ENCODE data around the gene THSD4.

Gene THSD4

DNA sequence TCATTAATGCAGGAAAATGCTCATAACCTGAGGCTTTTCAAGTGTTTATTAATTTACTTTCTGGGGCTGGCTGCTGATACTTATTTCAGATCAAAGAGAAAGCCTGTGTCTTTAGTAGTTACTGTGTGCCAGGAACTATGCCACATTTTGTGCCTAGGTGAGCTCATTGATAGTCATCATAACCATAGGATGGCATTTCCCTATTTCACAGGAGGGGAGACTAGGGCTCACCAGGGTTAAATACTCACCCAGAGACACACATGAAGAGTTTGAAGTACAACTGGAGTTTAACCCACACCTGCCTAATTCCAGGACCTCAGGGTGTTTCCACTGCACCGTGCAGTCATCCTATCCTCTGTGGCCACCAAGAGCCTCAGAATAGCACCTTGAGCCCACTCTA lies 430.7 kb downstream of the THSD4 start:
- no peak for DNase-seq (ENCODE audit: low spot score)

DNA sequence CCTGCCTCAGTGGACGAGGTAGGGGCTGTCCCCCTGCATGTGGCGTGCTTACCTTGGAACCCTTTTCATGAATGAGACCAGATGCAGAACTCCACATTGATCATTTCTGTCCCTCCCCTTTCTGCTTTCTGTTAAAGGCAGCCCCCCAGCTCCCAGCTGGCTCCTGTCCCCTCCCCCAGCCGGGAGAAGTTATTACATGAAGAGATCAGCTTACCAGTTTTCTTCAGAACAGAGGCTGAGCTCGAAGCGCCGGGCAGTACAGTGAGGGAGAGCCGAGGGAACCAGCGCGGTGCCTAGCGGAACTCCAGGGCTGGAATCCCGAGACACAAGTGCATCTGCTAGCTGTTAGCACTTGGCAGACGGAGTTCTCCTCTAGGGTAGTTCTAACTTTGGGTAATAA lies 431.7 kb downstream of the THSD4 start:
- DNase-seq (ENCODE audit: low spot score), result no peak

DNA sequence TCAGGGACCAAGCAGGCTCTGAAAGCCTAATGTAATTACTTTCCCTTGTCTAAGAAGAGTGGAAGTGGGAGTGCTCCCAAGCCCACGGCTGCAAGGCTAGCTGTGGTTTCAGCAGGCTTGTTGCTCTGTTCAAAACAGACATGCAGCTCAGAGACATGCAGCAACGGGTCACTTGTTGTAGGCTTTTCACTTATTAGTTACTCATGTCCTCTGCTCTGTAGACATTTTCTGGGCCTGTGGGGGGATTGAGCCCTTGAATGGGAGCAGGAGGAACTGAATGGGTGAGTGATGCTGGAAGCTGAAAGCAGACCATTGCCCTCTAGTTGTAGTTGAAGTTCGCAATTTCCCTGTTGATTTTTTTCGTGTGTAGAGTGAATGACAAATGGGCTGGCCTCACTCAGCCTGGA lies 433.1 kb downstream of the THSD4 start:
- no peak for DNase-seq (ENCODE audit: low spot score)

DNA sequence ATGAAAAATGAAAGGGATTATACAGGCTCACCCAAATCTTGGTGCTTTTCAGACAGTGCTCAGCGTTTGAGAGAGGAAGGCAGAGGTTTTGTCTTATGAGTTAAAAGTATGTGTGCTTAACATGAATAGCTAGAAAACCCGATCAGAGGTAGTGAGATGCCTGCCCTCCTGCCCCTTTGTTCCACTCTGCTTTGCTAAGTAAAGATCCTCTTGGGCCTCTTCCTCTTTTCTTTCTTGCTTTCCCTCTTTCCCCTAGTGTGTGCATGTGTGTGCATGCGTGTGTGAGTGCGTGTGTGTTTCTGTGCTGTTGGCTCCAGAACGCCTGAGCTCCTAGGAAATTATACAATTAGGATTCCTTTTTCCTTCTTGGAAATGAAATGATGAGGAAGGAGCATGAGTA lies 433.8 kb downstream of the THSD4 start:
- DNase-seq (ENCODE audit: low spot score), result no peak

DNA sequence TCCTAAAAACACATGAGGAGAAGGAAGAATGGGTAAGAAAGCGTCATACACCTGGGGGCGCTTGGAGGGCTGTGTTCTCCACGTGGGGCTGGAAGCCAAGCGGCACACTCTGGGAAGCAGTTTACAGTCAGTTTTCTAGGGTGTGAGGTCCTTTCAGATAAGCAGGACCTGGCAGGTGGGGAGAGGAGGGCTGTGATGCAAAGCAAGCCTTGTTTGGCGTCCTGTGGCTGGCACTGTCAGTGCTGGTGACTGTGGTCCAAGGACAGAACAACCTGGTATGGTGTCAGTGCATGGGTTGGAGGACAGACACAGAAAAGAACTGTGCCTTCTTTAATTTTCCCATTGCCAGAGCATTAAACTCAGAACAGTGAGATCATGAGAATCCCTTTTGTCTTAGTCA lies 434.4 kb downstream of the THSD4 start:
- DNase-seq (ENCODE audit: low spot score), result no peak

DNA sequence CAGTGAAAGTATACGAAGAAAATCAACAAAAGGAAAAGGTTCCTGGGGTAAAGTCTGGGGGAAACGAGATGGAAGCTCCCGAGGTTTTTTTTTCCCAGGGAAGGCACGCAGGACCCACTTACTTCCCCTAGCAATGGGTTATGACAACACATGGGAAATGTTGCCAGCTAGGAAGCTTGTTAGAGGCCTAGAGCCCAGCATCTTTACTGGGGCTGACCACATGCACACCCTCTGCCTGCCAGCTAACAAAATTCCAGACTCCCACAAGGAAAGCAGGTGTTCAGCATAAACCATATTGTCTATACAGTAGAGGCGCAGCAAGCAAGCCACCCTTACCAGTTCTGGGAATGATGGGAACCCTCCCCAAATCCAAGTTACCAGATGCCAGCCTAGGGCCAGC lies 436.3 kb downstream of the THSD4 start:
- no peak for DNase-seq (ENCODE audit: low spot score)

DNA sequence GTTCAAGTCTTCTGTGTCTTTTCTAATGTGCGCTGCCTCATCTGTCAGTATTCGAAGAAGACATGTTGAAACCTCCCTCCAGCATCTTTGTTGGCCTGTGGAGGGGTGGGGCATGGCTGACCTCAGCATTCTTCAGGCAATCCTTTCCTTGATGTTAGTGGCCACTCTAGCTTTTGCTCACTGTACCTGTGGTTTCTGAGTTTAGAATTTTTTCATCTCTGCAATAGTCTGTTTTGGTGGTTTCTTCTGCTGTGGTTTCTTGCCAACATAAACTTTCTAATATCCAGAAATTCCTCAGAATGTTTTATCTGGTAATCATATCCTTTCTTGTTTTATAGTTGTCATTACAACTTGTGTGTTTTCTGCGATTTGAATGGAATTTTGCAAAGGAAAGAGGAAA lies 443.8 kb downstream of the THSD4 start:
- DNase-seq (ENCODE audit: low spot score), result no peak

DNA sequence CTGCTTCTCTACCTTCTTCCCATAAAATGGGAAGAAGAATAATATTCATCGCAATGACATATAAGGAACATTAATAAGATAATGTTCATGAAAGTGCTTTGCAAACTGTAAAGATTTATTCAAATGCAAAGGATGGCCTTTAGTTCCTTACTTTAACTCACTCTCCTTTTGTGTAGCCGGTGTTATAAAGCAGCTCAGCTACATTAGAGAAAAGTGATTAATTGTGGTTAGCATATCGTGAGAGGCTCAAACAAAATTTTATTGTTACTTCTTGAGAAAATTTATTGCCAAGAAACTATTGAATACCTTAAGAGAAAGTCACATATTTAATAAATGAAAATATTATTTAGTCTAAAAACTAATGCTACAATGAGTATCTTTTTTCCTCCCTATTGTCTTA lies 444.3 kb downstream of the THSD4 start:
- no peak for DNase-seq (ENCODE audit: low spot score)

DNA sequence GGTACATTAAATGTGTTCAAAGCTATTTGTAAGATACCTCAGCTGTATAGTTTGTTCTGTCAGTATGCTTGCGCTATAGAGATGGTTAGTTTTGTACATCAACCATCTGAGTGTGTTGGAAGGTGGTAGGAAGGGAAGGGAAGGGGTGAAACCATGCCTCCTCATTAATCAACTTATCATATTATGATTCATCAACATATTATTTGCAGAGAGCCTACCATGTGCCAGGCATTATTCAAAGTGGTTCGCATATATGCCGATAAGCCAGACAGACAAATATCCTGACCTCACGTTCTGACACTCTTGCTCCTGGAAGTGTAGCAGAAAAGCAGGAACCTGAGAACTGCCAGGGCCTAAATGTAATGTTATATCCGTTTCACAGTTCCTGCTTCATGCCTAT lies 447.0 kb downstream of the THSD4 start:
- DNase-seq (ENCODE audit: low spot score), result no peak

DNA sequence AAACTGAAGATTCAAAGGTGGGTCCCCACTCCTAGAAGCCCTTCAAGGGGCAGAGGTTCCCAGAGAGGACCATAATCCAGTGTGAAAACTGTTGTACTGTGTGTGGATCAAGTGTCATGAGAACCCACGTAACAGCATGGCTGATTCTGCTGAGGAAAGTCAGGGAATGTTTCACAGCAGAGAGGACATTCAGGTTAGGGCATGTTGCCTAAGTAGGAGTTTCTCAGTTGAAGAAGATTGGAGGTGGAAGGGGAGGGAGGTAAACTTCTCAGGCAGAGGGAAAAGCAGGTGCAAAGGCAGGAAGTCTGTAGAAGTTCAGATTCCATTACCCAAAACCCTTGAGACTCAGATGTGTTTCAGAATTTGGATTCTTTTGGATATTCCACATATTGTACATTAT lies 448.9 kb downstream of the THSD4 start:
- DNase-seq (ENCODE audit: low spot score), result no peak

DNA sequence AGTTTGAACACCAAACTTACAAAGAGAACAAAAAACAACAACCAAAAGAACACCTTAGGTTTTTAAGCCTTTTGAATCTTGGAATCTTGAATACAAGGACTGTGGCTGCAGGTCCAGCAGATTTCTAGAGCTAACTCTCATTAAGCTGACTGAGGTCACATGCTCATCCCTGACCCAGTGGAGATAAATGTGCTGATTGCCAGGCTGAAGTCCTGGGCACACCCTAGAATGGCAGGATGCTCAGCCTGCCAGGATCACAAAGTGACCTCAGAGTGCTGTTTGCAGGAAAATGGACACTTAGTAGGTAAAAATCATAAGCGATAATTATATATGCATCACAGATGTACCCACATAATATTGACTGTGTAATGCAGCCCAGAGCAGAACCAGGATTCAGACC lies 449.7 kb downstream of the THSD4 start:
- DNase-seq (ENCODE audit: low spot score), result no peak

DNA sequence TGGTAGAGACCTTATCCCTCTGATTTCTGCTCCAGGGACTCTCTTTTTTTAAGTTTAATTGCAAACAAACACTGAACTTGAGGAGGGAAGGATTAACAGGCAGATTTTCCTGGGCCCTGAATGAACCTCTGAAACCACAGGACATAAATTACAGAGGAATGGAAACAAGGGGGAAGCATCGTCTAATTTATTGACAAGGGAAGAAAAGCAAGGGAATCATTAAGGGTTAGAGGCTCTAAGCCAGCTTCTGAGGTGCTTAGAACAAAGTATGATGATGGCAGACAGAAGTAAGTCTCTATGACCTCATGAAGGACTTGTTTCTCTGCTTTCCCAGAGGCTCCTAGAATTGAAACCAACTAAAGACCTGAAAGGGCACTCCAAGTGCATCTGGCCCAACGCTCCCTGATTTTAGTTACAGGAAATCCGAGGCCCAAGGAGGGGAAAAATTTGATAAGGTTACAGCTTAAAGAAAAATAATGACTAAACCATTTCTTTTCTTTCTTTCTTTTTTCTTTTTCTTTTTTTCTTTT lies 450.4 kb downstream of the THSD4 start:
- DNase-seq (ENCODE audit: low spot score), result no peak

DNA sequence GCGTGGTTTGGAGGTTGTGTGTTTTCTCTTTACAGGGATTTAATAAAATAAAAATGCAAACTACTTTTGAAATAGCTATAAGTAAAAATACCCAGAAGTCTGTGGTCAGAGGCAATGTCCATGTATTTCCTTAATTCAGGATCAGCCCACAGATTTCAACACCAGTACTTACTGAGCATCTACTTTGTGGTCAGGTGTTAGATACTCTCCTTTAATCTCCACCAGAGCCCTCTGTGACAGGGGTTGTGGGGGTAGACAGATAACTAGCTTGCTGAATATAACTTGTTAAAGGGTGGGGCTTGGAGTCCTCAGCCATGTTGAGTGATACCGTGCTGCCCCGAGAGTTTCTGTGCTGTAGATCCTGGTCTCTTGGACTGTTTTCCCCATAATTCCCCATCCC lies 451.0 kb downstream of the THSD4 start:
- DNase-seq (ENCODE audit: low spot score), result no peak

DNA sequence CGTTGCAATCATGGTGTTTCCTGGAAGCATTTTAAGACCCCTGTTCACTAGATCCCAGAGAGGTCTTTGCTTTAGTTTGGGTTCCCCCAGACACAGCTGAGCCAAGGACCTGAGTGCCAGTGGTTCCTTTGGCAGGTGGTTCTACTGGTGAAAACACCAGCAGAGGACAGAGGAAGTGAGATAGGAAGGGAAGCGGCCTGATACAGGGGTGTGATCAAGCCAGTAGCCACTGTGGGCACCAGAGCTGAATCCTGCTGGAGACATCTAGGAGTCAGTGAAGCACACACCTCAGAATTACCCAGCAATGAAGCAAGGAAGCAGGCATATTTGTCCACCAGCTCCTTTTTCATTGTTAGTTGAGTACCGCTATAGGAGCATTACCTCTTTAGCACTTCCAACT lies 451.9 kb downstream of the THSD4 start:
- no peak for DNase-seq (ENCODE audit: low spot score)

DNA sequence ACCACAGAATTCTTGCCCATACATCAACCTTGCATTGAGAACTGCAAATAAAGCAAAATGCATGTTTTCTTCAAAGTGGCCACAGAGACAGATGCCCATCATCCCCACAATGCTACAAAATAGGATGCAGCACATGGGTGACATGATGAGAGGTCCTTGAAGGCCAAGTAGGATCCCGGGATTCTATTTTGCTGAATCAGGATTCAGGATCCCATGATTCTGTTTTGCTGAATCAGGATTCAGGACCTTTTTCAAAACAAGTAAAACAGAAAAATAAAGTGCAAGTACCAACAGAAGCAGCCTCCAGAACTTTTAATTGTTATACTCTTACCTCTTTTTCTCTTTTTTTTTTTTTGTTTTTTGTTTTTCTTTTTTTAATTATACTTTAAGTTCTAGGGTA lies 453.0 kb downstream of the THSD4 start:
- DNase-seq (ENCODE audit: low spot score), result no peak

DNA sequence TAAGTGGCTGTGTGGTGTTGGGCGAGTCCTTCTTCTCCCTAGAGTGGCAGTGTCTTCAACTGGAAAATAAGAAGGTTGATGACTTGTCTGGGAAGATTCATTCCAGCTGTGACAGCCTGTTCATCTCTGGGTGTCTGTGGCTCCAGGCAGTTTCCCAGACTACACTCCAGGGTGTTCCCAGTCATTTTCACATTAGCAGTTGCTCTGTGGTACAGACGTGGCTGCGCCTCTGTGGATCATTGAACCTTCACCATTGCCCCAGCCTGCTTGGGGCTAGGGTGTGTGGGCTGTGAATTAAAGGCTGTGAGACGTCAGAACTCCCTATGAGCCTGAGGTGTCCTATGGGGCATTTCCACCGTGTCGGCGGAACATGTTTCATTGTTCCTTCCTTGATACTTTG lies 455.5 kb downstream of the THSD4 start:
- DNase-seq (ENCODE audit: low spot score), result no peak

DNA sequence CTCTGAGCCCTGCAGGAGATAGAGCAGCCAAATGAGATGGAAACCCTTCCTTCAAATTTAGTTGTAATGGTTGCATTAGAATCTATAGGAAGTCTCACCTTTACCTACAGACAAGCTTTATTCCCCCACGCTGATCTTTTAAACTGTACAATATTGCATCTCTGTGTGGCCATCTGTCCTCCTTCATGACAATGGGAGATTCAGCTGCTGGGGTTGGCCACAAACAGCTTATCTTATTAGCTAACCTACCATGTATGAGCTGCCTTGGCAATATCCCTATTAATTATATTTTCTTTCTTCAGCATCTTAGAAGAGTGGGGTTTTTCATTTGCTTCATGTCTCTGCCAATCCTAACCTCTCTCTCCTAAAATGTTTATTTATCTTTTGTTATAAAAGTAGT lies 456.4 kb downstream of the THSD4 start:
- no peak for DNase-seq (ENCODE audit: low spot score)

DNA sequence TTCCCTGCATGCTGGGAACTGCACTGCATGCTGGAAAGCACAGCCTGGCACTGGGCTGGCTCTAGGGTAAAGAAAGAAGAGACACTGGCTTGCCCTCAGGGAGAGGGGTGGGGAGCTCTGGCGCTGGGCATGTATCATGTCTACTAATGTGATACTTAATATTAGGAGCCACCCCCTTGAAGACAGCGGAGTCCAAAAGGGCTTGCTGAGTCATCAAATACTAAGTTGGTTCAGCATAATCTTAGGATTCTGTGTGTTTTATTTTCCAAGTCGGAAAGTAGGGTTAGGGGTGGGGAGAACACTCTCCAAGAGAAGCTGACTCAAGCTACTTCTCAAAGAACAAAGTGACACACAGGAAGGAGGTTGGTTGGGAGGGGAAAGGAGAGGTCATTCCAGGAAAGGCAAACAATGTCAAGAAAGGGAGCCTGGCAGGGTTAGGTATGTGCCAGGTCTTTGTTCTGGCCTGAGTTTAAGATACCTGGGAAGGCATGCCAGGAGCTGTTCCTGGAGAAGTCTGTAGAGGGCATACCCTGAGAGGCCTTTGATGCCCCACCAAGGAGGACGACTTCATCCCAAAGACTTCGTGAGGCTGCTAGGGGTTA lies 457.3 kb downstream of the THSD4 start:
- no peak for DNase-seq (ENCODE audit: low spot score)

DNA sequence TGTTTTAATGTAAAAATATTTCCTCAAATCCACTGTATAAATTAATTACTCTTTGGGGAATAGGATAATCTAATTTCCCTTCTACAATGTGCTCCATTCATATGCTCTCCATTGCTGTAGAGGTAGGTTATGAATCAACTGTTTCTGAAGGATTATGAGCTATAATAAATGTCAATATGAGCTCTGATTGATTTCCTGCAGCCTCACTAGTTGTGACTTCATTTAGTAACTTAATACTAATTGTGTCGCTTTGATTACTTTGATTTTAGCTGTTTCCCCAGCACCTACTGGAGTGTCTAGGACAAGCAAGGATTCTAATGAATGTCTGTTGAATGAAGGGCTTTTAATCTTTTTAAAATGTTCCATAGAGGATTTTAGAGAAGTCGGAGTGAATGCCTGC lies 458.3 kb downstream of the THSD4 start:
- no peak for DNase-seq (ENCODE audit: low spot score)

DNA sequence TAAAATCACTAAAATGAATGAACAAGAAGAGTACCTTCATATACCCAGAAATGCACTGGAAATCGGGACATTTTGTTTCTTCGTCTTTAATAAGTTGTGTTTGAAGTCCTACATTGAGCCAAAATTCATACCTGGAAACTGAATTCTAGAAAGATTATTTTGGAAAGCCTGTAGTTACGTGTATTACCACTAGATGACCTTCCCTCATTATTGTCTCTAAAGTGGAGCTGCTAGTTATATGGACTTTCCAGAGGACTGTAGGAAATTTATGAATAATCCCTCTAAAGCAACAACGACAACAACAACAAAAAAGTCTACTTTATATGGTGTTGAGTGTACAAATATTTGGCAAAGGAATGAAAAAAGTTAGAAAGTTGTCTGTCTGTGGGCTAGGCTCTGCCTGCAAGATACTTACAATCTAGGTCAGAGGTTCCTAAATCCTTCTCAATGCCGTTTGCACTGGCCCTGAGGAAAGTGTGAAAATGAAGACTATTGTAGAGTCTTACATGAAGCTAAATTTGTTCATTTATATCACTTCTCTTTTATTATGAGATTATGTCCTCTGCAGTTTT lies 460.3 kb downstream of the THSD4 start:
- no peak for DNase-seq (ENCODE audit: low spot score)

DNA sequence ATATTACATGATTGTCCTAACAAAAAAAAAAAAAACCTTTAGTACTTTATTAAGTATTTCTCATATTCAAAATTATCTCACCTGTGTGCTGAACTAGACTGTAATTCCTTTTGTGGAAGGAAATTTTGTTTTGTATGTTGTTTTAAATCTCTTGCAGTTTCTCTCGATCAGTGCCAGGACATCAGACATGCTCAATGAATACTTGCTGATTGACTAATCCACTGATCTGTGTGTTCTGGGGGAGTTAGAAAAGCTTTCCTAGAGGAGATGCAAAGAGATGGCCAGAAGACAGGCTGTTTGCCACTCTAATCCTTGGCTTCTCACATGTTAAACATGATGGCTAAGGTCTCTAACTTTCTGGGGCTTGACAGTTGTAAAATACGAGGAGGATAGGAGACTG lies 461.8 kb downstream of the THSD4 start:
- DNase-seq (ENCODE audit: low spot score), result no peak

DNA sequence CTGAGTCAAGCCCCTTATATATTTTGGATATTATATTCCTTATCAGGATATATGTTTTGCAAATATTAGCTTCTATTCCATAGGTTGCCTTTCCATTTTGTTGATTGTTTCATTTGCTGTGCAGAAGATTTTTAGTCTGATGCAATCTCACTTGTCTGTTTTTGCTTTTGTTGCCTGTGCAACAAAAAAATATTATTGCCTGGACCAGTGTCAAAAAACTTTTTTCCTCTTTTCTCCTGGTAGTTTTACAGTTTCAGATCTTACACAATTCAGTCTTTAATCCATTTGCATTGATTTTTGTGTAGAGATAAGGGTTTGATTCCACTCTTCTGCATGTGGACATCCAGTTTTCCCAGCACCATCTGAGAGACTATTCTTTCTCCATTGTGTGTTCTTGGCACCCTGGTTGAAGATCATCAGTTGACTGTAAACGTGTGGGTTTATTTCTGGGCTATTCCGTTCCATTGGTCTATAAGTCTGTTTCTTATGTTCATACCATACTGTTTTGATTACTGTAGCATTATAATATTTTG lies 466.2 kb downstream of the THSD4 start:
- DNase-seq (ENCODE audit: low spot score), result no peak

DNA sequence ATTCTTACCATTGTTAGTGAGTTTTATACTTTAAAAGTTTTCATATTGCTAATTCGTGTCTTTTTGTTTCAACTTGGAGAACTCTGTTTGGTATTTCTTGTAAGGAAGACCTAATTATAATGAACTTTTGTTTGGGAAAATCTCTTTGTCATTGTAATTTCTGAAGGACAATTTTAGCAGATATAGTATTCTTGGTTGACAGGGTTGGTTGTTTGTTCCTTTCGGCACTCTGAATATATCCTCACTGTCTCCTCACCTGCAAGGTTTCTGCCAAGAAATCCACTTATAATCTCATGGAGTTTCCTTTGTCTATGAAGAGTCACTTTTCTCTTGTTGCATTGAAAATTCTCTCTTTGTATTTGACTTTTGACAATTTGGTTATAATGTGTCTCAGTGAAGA lies 469.9 kb downstream of the THSD4 start:
- DNase-seq (ENCODE audit: low spot score), result no peak

DNA sequence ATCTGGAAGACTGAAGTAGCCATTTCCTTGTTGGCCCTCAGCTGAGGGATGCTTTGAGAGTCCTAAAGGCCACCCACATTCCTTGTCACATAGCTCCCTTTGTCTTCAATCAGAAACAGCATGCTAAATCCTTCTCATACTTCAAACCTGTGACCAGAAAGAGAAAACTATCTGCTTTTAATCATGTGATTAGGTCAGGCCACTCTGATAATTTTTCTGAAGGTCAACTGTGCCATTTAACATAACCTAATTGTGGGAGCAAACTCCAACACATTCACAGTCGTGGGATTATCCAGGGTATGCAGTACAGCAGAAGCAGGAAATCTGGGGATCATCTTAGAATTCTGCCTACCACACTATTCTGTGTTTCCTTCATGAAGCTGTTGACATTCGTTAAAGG lies 471.2 kb downstream of the THSD4 start:
- DNase-seq (ENCODE audit: low spot score), result no peak
